ENCODE results near the gene MDN1. TPM values are rescaled to one million over a fixed set of nuclear protein-coding genes. Genes with fewer than 3 reads are reported as not detected.

MDN1 gene
- total and polyA plus RNA-seq, 2 experiments from 2014 or later = 8.0 to 20.9 TPM

DNA sequence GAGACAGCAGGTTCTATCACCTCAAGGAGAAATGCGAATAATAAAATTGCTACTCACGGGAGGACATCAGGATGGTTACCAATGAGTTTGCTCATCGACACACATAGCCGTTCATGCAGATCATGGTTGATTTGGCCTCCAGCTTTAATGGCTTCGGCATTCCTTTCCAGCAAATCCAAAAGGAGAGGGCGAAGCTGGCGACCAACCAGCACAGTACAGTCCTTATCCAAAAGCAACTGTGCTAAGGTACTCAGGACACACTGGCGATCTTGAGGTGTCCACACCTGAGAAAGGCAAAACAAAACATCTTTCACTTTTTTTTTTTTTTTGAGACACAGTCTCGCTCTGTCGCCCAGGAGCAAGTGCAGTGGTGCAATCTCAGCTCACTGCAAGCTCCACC is 16.3 kb downstream of the MDN1 start:
- Histone ChIP-seq H3K4me2 (no peak overlapping the region), H3K36me3 (replicated peaks; ENCODE audit: insufficient read depth, low read depth) (no peaks in the 10 kb centered on the region), H3K9me2 (replicated peaks; ENCODE audit: insufficient read depth) (no peaks in the 10 kb centered on the region), H4K20me1 (ENCODE audit: insufficient read depth, poor library complexity, severe bottlenecking) (no peaks in the 10 kb centered on the region), H3K4me1 (ENCODE audit: insufficient read depth) (no peaks in the 10 kb centered on the region), H3K9me3 (ENCODE audit: low read depth) (no peaks in the 10 kb centered on the region), H3K27me3 (no peaks in the 10 kb centered on the region), H3K27ac (no peak overlapping the region), H3K79me2 (peaks cover 22% of the 10 kb centered on the region), H2AFZ (no peak overlapping the region), H3K4me3 (no peak overlapping the region)
- 94% methylated on average over 10 of the region's 10 CpGs for WGBS (ENCODE audit: low lambda C conversion rate, missing lambda C conversion rate)
- DNase-seq (ENCODE audit: low spot score) = no peak
- TF ChIP-seq CTCF (IDR thresholded peaks at IDR 0.05; ENCODE audit: poor library complexity) (no peak), EZH2 (IDR thresholded peaks at IDR 0.05; ENCODE audit: borderline replicate concordance) (no peak), EZH2phosphoT487 (IDR thresholded peaks at IDR 0.05; ENCODE audit: low read depth, severe bottlenecking, unreplicated experiment) (no peak)

- no peaks in the 10 kb centered on the region for H3K27me3 ChIP-seq
- H3K4me1 ChIP-seq (ENCODE audit: insufficient read depth) = no peaks in the 10 kb centered on the region
- TF ChIP-seq CTCF (IDR thresholded peaks at IDR 0.05; ENCODE audit: poor library complexity) (no peak), EZH2phosphoT487 (IDR thresholded peaks at IDR 0.05; ENCODE audit: low read depth, severe bottlenecking, unreplicated experiment) (no peak)
- no peak overlapping the region for H2AFZ ChIP-seq
- H3K27ac ChIP-seq = no peak overlapping the region
- WGBS (ENCODE audit: low lambda C conversion rate, missing lambda C conversion rate) = 78% methylated on average over 2 of the region's 2 CpGs
- peaks cover 4% of the 10 kb centered on the region for H3K79me2 ChIP-seq
- no peaks in the 10 kb centered on the region for H4K20me1 ChIP-seq (ENCODE audit: insufficient read depth, poor library complexity, severe bottlenecking)
- no peaks in the 10 kb centered on the region for H3K9me3 ChIP-seq (ENCODE audit: low read depth)
- DNase-seq (ENCODE audit: low spot score) = no peak
- no peak overlapping the region for H3K4me3 ChIP-seq
- no peak overlapping the region for H3K4me2 ChIP-seq
- H3K9me2 ChIP-seq (replicated peaks; ENCODE audit: insufficient read depth) = no peaks in the 10 kb centered on the region
- no peaks in the 10 kb centered on the region for H3K36me3 ChIP-seq (replicated peaks; ENCODE audit: insufficient read depth, low read depth)
Observed at GRCh38 chr6:89799756-89800155, 19.8 kb downstream of the MDN1 start.

- Histone ChIP-seq H3K36me3 (replicated peaks; ENCODE audit: insufficient read depth, low read depth) (no peaks in the 10 kb centered on the region), H3K27me3 (no peaks in the 10 kb centered on the region), H3K9me3 (ENCODE audit: low read depth) (no peaks in the 10 kb centered on the region), H3K79me2 (no peaks in the 10 kb centered on the region), H3K4me2 (no peak overlapping the region), H3K27ac (no peak overlapping the region), H3K9me2 (replicated peaks; ENCODE audit: insufficient read depth) (no peaks in the 10 kb centered on the region), H3K4me3 (no peak overlapping the region), H4K20me1 (ENCODE audit: insufficient read depth, poor library complexity, severe bottlenecking) (no peaks in the 10 kb centered on the region), H3K4me1 (ENCODE audit: insufficient read depth) (no peaks in the 10 kb centered on the region), H2AFZ (no peak overlapping the region)
- WGBS (ENCODE audit: low lambda C conversion rate, missing lambda C conversion rate) = 96% methylated on average over 8 of the region's 8 CpGs
- TF ChIP-seq CTCF (IDR thresholded peaks at IDR 0.05; ENCODE audit: poor library complexity) (no peak), EZH2 (IDR thresholded peaks at IDR 0.05; ENCODE audit: borderline replicate concordance) (no peak), EZH2phosphoT487 (IDR thresholded peaks at IDR 0.05; ENCODE audit: low read depth, severe bottlenecking, unreplicated experiment) (no peak)
- DNase-seq (ENCODE audit: low spot score) = no peak
Observed at GRCh38 chr6:89799096-89799495, 20.5 kb downstream of the MDN1 start.

DNA sequence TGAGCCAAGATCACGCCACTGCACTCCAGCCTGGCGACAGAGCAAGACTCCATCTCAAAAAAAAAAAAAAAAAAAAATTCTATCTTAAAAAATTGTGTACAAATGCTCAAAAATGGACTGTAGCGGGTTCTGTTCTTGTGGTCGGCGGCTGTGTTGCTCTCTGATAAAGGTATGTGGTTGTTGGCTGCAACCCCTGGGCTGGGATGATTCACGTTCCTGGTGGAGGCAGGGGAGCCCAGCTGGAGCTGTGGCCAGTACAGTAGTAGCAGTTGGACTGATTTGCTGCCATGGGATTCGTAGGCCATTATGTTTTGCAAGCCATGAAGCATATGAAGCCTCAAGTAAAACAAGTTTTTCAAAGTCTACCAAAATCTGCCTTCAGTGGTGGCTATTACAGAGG is 22.3 kb downstream of the MDN1 start:
- Histone ChIP-seq H2AFZ (no peak overlapping the region), H3K36me3 (replicated peaks; ENCODE audit: insufficient read depth, low read depth) (no peaks in the 10 kb centered on the region), H3K27ac (no peak overlapping the region), H3K9me3 (ENCODE audit: low read depth) (no peaks in the 10 kb centered on the region), H3K9me2 (replicated peaks; ENCODE audit: insufficient read depth) (no peaks in the 10 kb centered on the region), H3K4me2 (no peak overlapping the region), H3K4me1 (ENCODE audit: insufficient read depth) (no peaks in the 10 kb centered on the region), H4K20me1 (ENCODE audit: insufficient read depth, poor library complexity, severe bottlenecking) (no peaks in the 10 kb centered on the region), H3K4me3 (no peak overlapping the region), H3K79me2 (no peaks in the 10 kb centered on the region), H3K27me3 (no peaks in the 10 kb centered on the region)
- TF ChIP-seq CTCF (IDR thresholded peaks at IDR 0.05; ENCODE audit: poor library complexity) (no peak), EZH2phosphoT487 (IDR thresholded peaks at IDR 0.05; ENCODE audit: low read depth, severe bottlenecking, unreplicated experiment) (no peak), EZH2 (IDR thresholded peaks at IDR 0.05; ENCODE audit: borderline replicate concordance) (no peak)
- no peak for DNase-seq (ENCODE audit: low spot score)
- WGBS (ENCODE audit: low lambda C conversion rate, missing lambda C conversion rate) = 88% methylated on average over 7 of the region's 7 CpGs

Measured in hepatocyte (in vitro differentiated cells).